ENCODE results near the gene UGT2A3. TPM values are rescaled to one million over a fixed set of nuclear protein-coding genes. Genes with fewer than 3 reads are reported as not detected.

The UGT2A3 gene
- total RNA-seq, 4 donors from 2014 or later = 0.23 TPM; not detected in 3

Small RNA genes within 50 kb of the gene (small RNA-seq; reads per million reads assigned to genes)
- 0 reads per million in 4 donors for gene AC021146.3
- 0 reads per million in 4 donors for gene AC021146.6

Other genes with a start within 250 kb of the UGT2A3 start
- gene UGT2B10, start 135.8 kb downstream of the UGT2A3 start, total RNA-seq = not detected
- not detected for gene UGT2B7, start 144.7 kb upstream of the UGT2A3 start, total RNA-seq